Naive thymus-derived CD8-positive, alpha-beta T cell (primary cell): Measurements from ENCODE around the gene DNASE2B. TPM values are rescaled to one million over a fixed set of nuclear protein-coding genes. Genes with fewer than 3 reads are reported as not detected.

Source experiments
- ATAC-seq, 2 donors: fragments of 150-1000 bp; cut with Tn5 transposase in 1 of 2; sonication (Bioruptor Pico), chemical (Tn5 transposase) in 1 of 2; 1 replicate in 1 of 2; 2 replicates in 1 of 2; pipeline ENCODE4 v1.10.0; 2021; ENCODE audit warnings: mild to moderate bottlenecking in 2 of 2, moderate library complexity in 2 of 2
- POLR2A ChIA-PET: fragments of 350-600 bp; sonication (Branson Sonifier 250); formaldehyde crosslinking; loops from one replicate; lab custom pipeline; 2021; ENCODE audit warnings: antibody characterized with exemption; lab: Charles Lee
- DNase-seq, 10 donors: peaks; one replicate each; pipeline versions ENCODE4 v3.0.0 to v3.0.0-alpha.2; 2020 to 2022
- H3K27ac Mint-ChIP-seq, 10 donors: one replicate each; pipeline ENCODE4 v1.8.0; 2020 to 2022; ENCODE audit warnings: mild to moderate bottlenecking in 10 of 10, mixed read lengths in 10 of 10, moderate library complexity in 4 of 10, inconsistent platforms in 1 of 10
- H3K27me3 Mint-ChIP-seq, 5 donors: one replicate each; pipeline ENCODE4 v1.8.0; 2021 to 2022; ENCODE audit warnings: mixed read lengths in 5 of 5
- H3K36me3 Mint-ChIP-seq, 3 donors: one replicate each; pipeline ENCODE4 v1.8.0; 2020 to 2022; ENCODE audit warnings: mixed read lengths in 3 of 3, mild to moderate bottlenecking in 2 of 3, inconsistent platforms in 1 of 3
- H3K4me1 Mint-ChIP-seq, 4 donors: one replicate each; pipeline ENCODE4 v1.8.0; 2021 to 2022; ENCODE audit warnings: mixed read lengths in 4 of 4
- H3K4me3 Mint-ChIP-seq, 10 donors: one replicate each; pipeline ENCODE4 v1.8.0; 2020 to 2022; ENCODE audit warnings: mild to moderate bottlenecking in 10 of 10, mixed read lengths in 10 of 10, moderate library complexity in 6 of 10, inconsistent platforms in 1 of 10
- H3K9me3 Mint-ChIP-seq, 9 donors: one replicate each; pipeline ENCODE4 v1.8.0; 2020 to 2022; ENCODE audit warnings: mixed read lengths in 9 of 9, mild to moderate bottlenecking in 3 of 9, inconsistent platforms in 1 of 9, moderate library complexity in 1 of 9
- polyA plus RNA-seq, 3 donors: library from polyadenylated mRNA; unstranded; fragments of 300-500 nt; fragmentation: Illumina TruSeq; gene quantifications; one replicate each; pipeline ENCODE4 v1.2.3, GENCODE V29; 2021
- total RNA-seq, 8 experiments: library from RNA in 2 of 8; stranded (reverse) in 2 of 8; gene quantifications; one replicate each; pipeline ENCODE4 v1.2.3 and lab custom pipeline; 2021 to 2026

Gene DNASE2B
- total and polyA plus RNA-seq, 5 experiments from 2014 or later, result not detected

DNA sequence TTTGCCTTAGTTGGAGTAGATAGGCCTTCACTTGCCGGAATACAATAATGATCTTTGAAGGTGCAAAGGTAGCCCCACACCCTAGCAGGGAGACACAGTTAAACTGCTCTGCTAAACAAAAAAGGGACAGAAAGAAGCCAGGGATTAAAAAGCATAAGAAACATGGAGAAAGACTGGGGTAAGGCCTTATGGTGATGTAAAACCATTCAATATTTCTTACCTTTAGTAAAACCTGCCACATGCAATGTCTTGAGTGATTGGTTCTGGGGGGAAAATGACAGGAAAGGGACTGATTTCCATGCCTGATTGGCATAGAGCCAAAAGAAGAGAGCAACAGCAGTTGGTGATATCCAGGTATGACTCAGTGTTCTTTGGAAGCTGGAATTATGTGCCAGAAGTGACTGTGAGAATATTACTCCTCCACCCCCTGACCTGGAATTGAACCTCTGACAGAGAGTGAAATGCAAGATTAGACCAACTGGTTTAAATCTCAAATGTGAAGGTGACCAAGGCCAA is 8.1 kb downstream of the DNASE2B start:
- DNase-seq, result no peak
- no peak overlapping the region for H3K27ac Mint-ChIP-seq
- no peaks in the 10 kb centered on the region for H3K27me3 Mint-ChIP-seq
- peaks cover 0 to 5% (median 0%) of the 10 kb centered on the region in 3 donors for H3K36me3 Mint-ChIP-seq
- no peak overlapping the region for H3K4me3 Mint-ChIP-seq
- H3K9me3 Mint-ChIP-seq, result no peaks in the 10 kb centered on the region
- ATAC-seq, result no peak
- H3K4me1 Mint-ChIP-seq, result no peaks in the 10 kb centered on the region
- POLR2A ChIA-PET, result no interaction called here

DNA sequence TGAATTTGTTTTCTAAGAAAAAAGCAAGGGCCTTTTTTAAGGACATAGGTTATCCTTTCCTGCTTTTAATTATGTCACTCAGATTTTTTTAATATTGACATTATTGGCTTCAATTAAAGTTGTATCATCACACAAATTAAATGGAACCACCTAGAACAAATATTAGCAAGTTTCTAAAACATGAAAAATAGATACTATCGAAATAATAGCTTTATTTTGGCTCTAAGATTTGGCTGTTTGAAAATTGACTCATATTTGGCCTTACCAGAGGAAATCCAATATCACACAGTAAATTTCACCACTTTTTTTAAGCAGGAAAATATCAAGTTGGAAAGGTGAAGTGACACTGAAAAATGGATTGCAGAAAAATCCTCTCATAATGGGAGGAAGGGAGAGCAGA is 9.2 kb downstream of the DNASE2B start:
- no peaks in the 10 kb centered on the region for H3K4me1 Mint-ChIP-seq
- ATAC-seq, result no peak
- no peaks in the 10 kb centered on the region for H3K27me3 Mint-ChIP-seq

DNA sequence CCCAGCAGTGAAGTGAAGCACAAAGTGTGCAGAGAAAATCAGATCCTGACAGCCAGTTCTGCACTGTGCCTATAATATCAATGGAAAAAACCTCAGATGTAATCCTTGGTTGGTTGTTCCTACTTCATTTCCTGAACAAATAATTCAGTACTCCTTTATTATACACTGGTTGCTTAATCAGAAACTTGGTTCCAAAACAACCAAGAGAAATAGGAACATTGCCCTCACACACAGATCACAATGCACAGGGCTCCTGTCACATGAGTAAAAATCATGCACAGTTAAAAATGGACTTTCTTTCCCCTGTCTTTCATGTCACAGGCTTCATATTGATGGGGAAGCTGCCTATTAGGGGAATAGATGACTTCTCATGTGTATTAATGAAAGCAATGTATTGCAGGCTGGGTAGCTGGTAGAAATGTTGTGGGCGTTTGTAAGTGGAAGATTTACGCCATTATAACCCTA is 9.7 kb downstream of the DNASE2B start:
- no peak overlapping the region for H3K4me3 Mint-ChIP-seq
- H3K27me3 Mint-ChIP-seq, result no peaks in the 10 kb centered on the region
- POLR2A ChIA-PET, result no interaction called here
- H3K4me1 Mint-ChIP-seq, result no peaks in the 10 kb centered on the region
- no peaks in the 10 kb centered on the region for H3K9me3 Mint-ChIP-seq
- ATAC-seq, result no peak
- H3K27ac Mint-ChIP-seq, result no peak overlapping the region
- peaks cover 0 to 5% (median 0%) of the 10 kb centered on the region in 3 donors for H3K36me3 Mint-ChIP-seq
- DNase-seq, result no peak

More for the DNA sequence above, 9.2 kb downstream of the DNASE2B start:
- no peaks in the 10 kb centered on the region for H3K9me3 Mint-ChIP-seq
- no peak overlapping the region for H3K27ac Mint-ChIP-seq
- peaks cover 0 to 5% (median 0%) of the 10 kb centered on the region in 3 donors for H3K36me3 Mint-ChIP-seq
- H3K4me3 Mint-ChIP-seq, result no peak overlapping the region
- DNase-seq, result no peak
- POLR2A ChIA-PET, result no interaction called here

DNA sequence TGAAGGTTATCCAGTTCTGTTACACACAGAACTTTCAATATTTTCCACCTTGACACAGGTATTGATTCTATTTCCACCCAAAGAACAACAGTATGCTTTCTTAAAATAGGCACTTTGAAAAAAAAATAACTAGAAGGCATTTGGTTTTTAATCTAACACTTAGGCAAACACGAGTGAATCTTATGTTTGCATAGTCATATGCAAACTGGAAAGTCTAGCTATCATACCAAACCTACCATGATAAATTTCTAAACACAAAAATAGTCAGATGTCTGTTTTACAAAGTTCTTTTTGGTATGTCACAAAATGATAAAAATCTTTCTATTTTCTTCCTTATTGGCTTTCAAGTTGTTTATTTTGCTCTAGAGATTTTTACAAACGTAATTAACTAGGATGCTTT is 11.6 kb downstream of the DNASE2B start:
- no peak overlapping the region for H3K4me3 Mint-ChIP-seq
- DNase-seq (no peak), ATAC-seq (no peak)
- H3K27ac Mint-ChIP-seq, result no peak overlapping the region
- no peaks in the 10 kb centered on the region for H3K9me3 Mint-ChIP-seq
- H3K36me3 Mint-ChIP-seq, result no peaks in the 10 kb centered on the region
- POLR2A ChIA-PET, result no interaction called here
- no peaks in the 10 kb centered on the region for H3K27me3 Mint-ChIP-seq
- H3K4me1 Mint-ChIP-seq, result no peaks in the 10 kb centered on the region

DNA sequence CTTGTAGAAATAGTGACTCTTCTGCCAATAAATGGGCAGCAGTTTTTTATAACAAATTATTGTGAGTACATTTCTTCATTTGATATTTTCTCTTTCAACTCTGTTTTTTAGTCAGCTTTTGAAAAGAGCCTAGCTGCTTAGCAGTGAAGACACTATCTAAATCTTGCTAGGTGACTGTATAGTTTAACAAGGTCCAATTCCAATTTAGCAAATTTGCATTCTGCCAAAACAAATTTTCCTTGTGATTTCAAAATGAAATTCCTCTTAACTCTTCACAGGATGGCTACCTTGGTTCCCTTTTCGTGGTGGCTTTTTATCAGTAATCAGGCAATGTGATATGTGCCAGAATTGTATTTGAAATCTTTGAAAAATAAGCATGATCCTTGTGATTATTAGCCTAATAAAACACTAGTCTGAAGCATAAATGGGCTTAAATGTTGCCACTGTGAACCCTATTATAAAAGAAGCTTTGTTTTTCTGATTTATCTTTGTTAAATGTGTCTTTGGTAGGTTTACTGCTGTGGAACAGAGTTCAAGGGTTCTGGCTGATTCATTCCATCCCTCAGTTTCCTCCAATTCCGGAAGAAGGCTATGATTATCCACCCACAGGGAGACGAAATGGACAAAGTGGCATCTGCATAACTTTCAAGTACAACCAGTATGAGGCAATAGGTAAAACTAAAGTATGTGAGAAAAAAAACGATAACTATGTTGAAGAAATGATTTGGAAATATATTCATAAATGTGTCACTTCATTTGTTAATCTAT is 12.2 kb downstream of the DNASE2B start:
- DNase-seq (no peak), ATAC-seq (no peak)
- Mint-ChIP-seq H3K4me1 (no peaks in the 10 kb centered on the region), H3K27me3 (no peaks in the 10 kb centered on the region), H3K27ac (no peak overlapping the region), H3K9me3 (no peaks in the 10 kb centered on the region), H3K36me3 (no peaks in the 10 kb centered on the region), H3K4me3 (no peak overlapping the region)
- POLR2A ChIA-PET, result no interaction called here

DNA sequence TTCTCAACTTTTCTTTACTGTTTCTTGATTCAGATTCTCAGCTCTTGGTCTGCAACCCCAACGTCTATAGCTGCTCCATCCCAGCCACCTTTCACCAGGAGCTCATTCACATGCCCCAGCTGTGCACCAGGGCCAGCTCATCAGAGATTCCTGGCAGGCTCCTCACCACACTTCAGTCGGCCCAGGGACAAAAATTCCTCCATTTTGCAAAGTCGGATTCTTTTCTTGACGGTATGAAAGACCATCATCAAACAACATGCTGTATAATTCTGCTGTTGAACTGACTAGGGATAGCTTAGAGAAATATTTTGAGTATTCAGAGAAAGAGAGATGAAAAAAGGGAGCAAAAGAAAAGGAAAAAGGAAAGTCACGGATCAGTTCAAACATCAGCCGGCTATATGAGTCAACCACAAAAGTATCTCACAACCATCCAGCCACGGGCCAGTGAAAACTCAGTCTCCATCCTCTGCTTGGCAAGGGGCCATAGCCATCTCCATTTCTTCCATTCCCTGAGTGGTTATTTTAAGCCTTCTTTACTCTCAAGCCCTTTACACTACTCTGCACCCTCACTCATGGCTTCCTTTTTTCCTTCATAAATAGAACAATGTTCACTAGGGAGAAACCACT is 14.1 kb downstream of the DNASE2B start:
- Mint-ChIP-seq H3K27me3 (no peaks in the 10 kb centered on the region), H3K36me3 (peaks cover 0 to 6% (median 0%) of the 10 kb centered on the region in 3 donors), H3K27ac (no peak overlapping the region), H3K9me3 (peaks cover 0 to under 1% (median 0%) of the 10 kb centered on the region in 9 donors), H3K4me1 (no peaks in the 10 kb centered on the region), H3K4me3 (no peak overlapping the region)
- DNase-seq (no peak), ATAC-seq (no peak)
- POLR2A ChIA-PET, result no interaction called here

DNA sequence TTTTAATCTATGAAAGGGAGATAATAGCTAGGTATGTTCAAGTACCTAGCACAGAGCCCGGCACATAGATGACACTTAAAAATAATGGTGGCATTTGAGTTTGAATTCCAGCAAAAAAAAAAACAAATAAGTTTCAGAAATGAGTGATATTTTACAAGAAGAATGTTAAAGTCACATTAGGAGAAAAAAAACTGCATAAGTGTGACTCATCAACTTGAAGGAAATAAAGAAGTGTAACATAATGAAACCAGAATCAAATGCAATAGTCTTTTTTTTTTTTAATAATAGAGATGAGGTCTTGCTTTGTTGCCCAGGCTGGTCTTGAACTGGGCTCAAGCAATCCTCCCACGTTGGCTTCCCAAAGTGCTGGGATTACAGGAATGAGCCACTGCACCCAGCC is 17.1 kb downstream of the DNASE2B start:
- H3K36me3 Mint-ChIP-seq, result peaks cover 0 to 6% (median 5%) of the 10 kb centered on the region in 3 donors
- POLR2A ChIA-PET, result no interaction called here
- H3K27me3 Mint-ChIP-seq, result peaks cover 0 to 2% (median 0%) of the 10 kb centered on the region in 5 donors
- H3K27ac Mint-ChIP-seq, result no peak overlapping the region
- H3K4me1 Mint-ChIP-seq, result no peaks in the 10 kb centered on the region
- DNase-seq (no peak), ATAC-seq (no peak)
- peaks cover 0 to 4% (median 0%) of the 10 kb centered on the region in 9 donors for H3K9me3 Mint-ChIP-seq
- H3K4me3 Mint-ChIP-seq, result no peak overlapping the region

DNA sequence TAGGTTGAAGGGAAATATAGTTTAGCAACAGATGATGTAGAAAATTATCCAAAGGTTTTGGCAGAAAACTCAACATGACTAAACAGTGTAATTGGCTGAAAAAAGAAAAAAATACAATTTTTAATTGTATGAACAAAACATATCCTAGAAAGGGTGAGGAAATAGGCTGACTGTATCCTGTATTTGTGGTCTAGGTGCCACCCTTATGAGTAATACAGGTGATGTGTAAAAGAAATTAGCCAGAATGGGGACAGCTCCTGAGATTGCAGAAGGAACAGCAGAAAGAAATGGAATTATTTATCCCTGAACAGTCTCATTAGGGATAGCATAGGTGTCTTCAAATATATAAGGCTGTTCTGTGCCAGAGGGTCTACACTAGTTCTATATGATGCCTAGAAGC is 24.6 kb downstream of the DNASE2B start:
- peaks cover 0 to 4% (median 2%) of the 10 kb centered on the region in 5 donors for H3K27me3 Mint-ChIP-seq
- peaks cover 0 to 2% (median 0%) of the 10 kb centered on the region in 4 donors for H3K4me1 Mint-ChIP-seq
- no peak for DNase-seq
- no peaks in the 10 kb centered on the region for H3K36me3 Mint-ChIP-seq
- ATAC-seq, result no peak
- H3K4me3 Mint-ChIP-seq, result no peak overlapping the region
- H3K27ac Mint-ChIP-seq, result no peak overlapping the region
- POLR2A ChIA-PET, result interaction anchor here (1.5 kb wide), 1 partner anchor 14 kb away, joined by 4 read pairs; no protein-coding TSS in a partner anchor
- no peaks in the 10 kb centered on the region for H3K9me3 Mint-ChIP-seq

DNA sequence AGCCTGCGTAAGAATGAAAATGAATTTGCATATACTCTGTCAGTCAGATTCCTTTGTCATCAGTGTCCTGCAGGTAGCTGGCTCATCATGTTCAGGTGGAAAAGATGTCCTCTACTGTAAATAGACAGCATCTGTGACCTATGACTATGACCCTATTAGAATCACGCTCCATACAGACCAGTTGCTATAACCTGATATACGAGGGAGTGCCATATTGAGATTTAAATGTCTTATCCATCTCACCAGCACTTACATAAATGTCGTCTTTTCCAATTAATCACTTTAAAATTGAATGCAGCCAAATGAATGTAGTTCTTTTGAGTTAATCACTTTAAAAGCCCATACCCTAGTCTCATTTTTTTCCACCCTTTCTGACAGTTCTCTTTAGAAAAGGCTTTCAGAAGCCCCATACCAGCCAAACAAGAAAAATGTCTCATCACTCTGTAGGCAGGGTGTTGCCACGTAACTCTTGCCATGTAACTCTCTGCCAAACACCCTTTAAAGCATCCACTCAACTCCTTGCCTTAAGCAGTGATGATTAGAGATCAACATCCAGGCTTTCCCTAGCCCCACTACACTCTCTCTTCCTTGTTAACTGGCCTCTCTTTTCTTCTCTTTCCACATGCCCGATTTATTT is 26.3 kb downstream of the DNASE2B start:
- H3K27me3 Mint-ChIP-seq, result peaks cover 0 to 4% (median 0%) of the 10 kb centered on the region in 5 donors

DNA sequence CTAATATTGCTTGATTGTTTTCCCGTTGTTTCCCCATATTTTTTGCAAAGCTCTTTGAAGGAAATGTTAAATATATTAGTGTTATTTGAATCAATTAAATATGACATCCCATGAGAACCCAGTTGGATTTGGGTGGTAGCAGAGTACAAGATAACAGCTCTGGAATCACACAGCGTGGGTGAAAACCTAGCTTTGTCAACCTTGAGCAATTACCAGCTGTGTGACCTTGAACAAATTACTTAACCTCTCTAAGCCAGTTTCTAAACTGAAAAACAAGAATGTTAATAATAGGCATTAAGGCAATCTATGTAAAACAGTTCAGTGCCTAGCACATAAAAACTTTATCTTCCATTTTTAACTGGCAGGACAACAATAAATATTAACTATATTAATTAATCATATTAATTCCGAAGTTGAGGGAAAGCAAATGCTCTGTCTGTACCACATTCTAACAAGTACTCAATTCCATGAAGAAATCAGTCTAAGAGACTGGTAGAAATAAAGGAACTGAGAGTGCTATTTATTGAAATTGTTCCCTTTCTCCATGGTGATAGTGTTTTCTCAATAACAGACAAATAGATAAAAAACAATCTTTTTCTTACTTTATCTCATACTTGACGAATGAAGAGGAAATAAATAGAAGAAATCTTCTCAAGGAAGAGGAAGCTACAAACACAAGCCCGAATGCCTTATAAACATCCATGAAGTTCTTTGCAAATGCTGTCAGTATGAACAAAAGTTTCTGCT is 27.0 kb downstream of the DNASE2B start:
- peaks cover 0 to 4% (median 0%) of the 10 kb centered on the region in 5 donors for H3K27me3 Mint-ChIP-seq
- peaks cover 0 to 11% (median 5%) of the 10 kb centered on the region in 9 donors for H3K9me3 Mint-ChIP-seq
- peaks cover 0 to 8% (median 6%) of the 10 kb centered on the region in 3 donors for H3K36me3 Mint-ChIP-seq
- H3K27ac Mint-ChIP-seq, result no peak overlapping the region
- peaks cover 0 to 2% (median 0%) of the 10 kb centered on the region in 4 donors for H3K4me1 Mint-ChIP-seq
- no peak overlapping the region for H3K4me3 Mint-ChIP-seq
- ATAC-seq (no peak), DNase-seq (no peak)
- POLR2A ChIA-PET, result no interaction called here

More for the DNA sequence above, 26.3 kb downstream of the DNASE2B start:
- Mint-ChIP-seq H3K27ac (no peak overlapping the region), H3K4me3 (no peak overlapping the region), H3K4me1 (peaks cover 0 to 2% (median 0%) of the 10 kb centered on the region in 4 donors), H3K36me3 (peaks cover 0 to 3% (median 1%) of the 10 kb centered on the region in 3 donors), H3K9me3 (peaks cover 0 to 5% (median 1%) of the 10 kb centered on the region in 9 donors)
- ATAC-seq (no peak), DNase-seq (no peak)
- POLR2A ChIA-PET, result no interaction called here

DNA sequence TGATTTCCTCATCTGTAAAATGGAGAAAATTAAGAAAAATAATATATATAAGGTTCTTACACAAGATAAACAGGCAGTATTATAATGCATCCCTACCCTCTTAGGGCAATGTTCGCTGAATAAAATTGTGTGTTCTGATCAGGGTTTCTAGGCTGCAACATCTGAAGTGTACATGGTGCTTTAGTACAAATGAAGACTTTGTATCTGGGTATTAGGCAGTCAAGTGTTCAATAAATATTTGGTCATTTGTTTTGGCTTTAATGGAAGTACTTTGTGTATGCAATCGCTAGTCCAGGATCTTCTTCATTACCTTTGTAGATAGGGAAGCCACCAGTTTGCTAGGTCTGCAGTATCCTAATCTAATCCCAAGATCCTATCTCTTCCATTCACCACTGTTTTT is 28.1 kb downstream of the DNASE2B start:
- H3K9me3 Mint-ChIP-seq, result peaks cover 0 to 12% (median 7%) of the 10 kb centered on the region in 9 donors
- H3K27me3 Mint-ChIP-seq, result peaks cover 0 to 4% (median 0%) of the 10 kb centered on the region in 5 donors
- DNase-seq (no peak), ATAC-seq (no peak)
- POLR2A ChIA-PET, result no interaction called here
- peaks cover 0 to 2% (median 0%) of the 10 kb centered on the region in 4 donors for H3K4me1 Mint-ChIP-seq
- no peak overlapping the region for H3K4me3 Mint-ChIP-seq
- peaks cover 0 to 13% (median 6%) of the 10 kb centered on the region in 3 donors for H3K36me3 Mint-ChIP-seq
- H3K27ac Mint-ChIP-seq, result no peak overlapping the region
